Inflammatory macrophage treated with lipopolysaccharide for 1 hour (primary cell): ENCODE data around the gene CREBZF.
A peak's percentile ranks its signal among the peaks of the same experiment; 100 is the strongest.
"Not testable (repeated sequence)": the region's sequence is repeated elsewhere in the genome, so short reads cannot be mapped to it uniquely, and the experiment has no call there.

Experiments
- DNase-seq, 2 donors: peaks; one replicate each; pipeline ENCODE4 v3.0.0-alpha.2; 2020 to 2022

Gene CREBZF

GRCh38 chr11:85670949-85671663 is 6.2 kb upstream of the CREBZF start:
- DNase-seq, result not testable (repeated sequence)

DNA sequence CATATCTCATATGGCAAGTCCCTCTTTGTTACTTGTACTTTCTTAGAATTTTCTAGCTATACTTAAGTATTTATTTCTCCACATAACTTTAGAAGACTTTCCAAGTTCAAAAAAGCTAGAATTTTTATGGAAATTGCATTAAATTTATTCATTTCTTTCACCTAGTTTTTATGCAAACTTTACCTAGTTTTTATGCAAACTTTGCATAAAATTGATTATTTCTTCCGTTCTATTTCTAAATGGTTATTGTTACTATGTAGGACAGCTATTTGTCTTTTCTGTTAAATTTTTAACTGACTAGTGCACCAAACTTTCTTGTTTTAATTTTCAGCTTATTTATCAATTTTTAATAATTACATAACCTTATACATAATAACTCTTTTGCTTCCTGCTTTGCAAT is 3.2 kb upstream of the CREBZF start:
- DNase-seq, result no peak

GRCh38 chr11:85666687-85667086 is 1.8 kb upstream of the CREBZF start:
- no peak for DNase-seq

DNA sequence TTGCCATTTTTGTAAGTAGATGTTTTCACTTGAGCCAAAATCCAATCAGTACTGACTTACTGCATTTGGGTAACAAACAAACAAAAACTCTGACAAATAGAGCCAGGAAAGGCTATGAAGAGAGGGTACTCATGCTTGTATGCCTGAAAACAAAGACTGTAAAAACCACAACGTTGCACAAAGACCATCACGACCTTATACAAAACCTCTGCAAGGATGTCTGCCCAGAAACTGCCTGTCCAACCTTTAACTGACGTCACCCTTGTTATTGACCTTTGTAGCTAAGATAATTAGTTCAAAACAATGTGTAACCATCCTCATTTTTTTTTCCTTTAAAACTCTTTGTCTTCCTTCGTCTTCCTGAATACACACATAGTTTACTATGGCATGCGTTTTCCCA is 804 bp upstream of the CREBZF start:
- no peak for DNase-seq

- peak; percentile 68 to 83 for DNase-seq
Observed at GRCh38 chr11:85663753-85664614, 945 bp downstream of the CREBZF start.

GRCh38 chr11:85663080-85663752 is 1.7 kb downstream of the CREBZF start:
- no peak for DNase-seq

GRCh38 chr11:85661972-85662664 is 2.8 kb downstream of the CREBZF start:
- DNase-seq, result no peak

GRCh38 chr11:85658180-85658579 is 6.7 kb downstream of the CREBZF start:
- DNase-seq, result no peak

DNA sequence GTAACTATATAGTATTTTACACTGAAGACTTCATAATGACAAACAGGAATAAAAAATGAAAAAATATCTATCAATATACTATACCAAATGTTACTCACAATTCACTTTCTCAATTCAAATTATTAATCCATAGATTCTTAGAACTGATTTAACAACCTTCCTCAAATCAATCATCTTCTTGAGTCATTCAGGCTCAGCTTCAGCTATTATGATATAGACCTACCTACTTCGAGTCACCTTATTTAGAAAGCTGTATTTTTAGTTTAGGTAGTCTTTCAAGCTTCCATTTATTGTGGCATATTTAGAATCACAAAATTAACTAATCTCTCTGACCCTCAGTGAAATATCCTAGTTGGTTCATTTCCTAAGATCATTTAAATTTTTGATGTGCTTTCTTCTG is 8.2 kb downstream of the CREBZF start:
- DNase-seq, result no peak

GRCh38 chr11:85654343-85654742 is 10.6 kb downstream of the CREBZF start:
- DNase-seq, result not testable (repeated sequence)

DNA sequence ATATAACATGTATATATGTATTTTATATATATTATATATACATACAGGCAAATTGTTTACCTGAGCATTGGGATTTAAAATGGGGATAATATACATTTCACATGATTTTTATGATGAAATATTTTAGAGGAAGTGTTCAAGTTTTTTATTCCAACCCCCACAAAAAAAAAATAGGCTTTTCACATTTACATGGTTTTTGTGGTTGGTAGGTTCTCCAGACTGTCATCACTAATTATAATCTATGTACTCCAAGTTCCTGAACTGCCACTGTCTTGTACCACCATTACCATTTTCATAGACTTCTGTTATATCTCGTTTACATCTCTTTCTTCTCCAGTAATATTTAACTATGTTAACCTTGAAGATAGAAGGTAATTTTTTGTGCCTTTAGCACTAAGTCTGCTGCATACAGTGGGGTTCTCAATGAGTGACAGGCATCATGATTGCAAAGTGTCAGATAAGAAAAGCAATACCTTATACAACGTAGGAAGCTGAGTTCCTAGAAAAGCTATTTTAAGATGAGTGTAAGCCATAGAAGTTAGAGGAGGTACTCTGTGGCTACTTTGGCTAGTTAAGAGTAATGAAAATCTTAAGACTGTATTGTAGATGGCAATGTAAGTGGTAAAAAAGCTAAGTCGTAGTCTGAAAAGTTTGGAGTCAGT is 12.0 kb downstream of the CREBZF start:
- peak; percentile 34 to 55 for DNase-seq

DNA sequence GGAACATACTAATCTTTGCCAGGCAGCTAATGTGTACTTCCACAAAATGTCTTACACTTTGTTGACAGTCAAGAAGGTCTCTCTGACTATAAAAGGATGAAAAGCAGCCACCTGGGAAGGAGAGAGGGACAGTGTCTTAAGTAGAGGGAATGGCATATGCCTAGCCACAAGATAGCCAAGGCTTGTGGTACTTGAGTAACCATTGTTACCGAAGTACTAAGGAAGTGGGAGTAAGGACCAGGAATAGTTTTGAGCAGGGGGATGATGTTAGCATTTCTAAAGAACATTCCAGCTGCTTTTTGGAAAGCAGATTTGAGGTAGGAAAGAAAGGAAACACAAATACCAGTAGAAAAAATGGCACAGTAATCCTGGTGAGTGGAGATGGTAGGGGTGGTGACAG is 13.8 kb downstream of the CREBZF start:
- no peak for DNase-seq

- peak; percentile 79 to 88 for DNase-seq
Observed at GRCh38 chr11:85647604-85648299, 17.2 kb downstream of the CREBZF start, which contains the start of gene TMEM126A. Gene TMEM126A, plus strand, starts transcription at chr11:85647967. Its CDS starts 2,289 bp downstream, at chr11:85650256.

DNA sequence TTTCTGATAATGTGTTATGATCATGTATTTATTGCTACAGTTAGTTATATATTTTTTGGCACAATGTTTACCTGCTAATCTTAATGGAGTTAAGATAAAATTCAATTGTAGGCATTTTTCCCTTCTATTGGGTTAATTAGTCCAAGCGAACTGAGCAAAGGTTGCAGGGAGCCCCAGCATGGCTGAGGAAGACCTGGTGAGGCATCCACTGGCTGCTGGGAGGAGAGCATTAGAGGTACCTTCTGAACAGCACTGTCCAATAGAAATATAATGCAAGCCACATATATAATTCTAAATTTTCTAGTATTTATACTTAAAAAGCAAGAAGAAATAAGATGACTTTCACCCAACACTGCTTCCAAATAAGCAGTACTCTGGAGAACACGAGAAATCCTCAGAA is 17.9 kb downstream of the CREBZF start:
- DNase-seq, result no peak

DNA sequence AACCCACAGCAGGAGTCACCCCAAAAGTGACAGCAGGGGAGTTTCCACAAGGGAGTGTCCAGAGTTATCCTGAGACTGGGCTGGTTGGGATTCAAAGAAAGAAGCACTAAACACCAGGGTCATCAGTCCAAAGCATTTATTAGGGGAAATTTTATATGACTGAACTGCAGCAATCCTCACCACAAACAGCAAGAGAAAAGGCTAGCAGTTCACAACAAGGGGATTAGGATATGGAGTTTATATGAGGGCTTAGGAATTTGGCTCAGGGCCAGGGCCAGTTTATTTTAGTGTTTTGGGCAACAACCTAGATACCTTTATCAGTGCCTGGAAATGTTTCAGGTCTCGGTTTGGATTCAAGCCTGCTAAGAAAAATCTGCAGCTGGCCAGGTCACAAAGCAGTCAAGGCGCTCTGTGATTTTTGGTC is 21.7 kb downstream of the CREBZF start:
- peak; percentile 52 to 81 for DNase-seq

DNA sequence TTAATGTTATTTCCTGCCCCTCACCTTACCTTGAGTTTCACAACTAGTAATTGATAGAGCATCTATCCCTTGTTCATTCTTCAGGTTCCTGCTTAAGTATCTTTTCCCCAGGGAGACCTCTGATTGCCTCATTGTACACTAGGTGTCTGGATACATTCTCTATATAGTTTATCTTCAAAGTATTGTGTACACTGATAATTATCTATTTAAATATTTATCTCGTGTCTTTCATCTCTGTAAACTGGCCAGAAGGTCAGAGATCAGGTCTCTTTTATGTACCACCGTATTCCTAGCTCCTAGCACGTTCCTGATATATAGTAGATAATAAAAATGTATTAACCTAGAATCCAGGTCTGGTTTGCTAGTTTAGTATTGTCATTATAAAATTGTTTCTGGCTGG is 30.2 kb downstream of the CREBZF start:
- DNase-seq, result no peak

DNA sequence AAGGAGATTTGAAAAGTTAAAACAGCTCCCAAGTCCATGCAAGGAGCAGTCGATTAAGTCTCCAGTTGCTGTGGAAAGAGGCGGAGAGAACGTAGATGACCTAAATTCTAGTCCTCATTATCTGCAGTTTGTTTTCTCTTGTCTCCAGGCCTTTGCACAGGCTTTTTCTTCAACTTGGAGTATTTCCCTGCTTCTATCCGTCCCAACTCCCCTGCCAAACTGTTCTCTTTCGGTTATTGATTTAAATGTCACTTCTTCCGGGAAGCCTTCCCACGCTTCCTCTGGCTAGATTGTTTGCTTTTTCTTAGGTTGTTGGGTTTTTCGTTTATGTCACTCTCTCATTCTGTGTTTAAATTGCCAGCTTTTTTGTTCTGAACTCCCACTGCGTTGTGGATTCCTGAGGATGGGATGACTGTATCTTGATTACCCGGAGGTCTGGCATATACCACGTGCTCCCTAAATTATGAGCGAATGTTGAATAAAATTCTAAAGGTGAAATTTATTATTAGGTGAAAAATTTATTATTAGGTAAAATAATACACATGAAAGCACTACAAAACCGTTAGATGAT is 36.1 kb downstream of the CREBZF start:
- peak in 1 of 2 donors; percentile 37 for DNase-seq

DNA sequence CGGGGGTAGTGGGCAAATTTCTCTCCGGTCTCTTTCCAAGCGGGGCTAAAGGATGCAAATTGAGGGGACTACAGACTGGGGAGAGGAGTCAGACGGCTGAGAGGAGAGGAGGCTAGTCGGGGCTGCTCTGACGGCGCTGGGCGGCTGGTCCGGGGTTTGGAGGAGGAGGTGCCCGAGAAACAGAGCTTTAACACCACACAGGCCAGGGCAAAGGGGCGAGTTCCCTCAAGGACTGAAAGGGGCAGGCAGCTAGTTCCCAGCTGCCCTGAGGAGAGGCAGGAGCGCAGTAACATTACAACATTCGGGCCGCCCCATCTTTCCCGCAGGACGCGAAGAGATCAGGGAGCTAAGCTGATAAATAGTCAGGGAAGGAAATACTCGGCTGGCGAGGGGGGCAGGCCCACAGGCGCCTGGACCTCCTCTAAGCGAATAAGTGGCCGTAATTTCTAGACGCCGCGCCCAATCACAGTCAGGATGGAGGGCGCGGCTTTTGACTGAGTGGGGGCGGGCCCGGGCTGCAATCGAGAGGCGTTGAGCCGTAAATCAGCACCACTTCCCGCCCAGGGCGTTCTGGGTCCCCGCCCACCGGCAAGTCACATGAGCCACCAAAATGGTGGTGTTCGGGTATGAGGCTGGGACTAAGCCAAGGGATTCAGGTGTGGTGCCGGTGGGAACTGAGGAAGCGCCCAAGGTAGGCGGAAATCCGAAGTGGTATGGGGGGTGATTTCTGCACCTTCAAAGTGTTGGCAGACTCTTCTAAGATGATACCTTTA is 36.7 kb downstream of the CREBZF start, which contains the start of gene TMEM126B:
TMEM126B (plus strand) TSS at position 596 of the 773 bp plus-strand sequence; CDS start at position 611, 15 bp downstream.
- peak; percentile 97 to 98 for DNase-seq

GRCh38 chr11:85627332-85627997 is 37.5 kb downstream of the CREBZF start, which contains the start of gene DLG2:
Gene DLG2, minus strand, starts transcription at chr11:85627344.
- DNase-seq, result peak in 1 of 2 donors; percentile 20

GRCh38 chr11:85626496-85626895 is 38.4 kb downstream of the CREBZF start:
- DNase-seq, result no peak
